Measurements from ENCODE around the gene DYNC1H1.

The DYNC1H1 gene

GRCh38 chr14:101944451-101944850, 19.9 kb upstream of the DYNC1H1 start:
- no peak for DNase-seq (ENCODE audit: low read depth)

- no peak for DNase-seq (ENCODE audit: low read depth)
Measured at GRCh38 chr14:101945171-101945570, 19.2 kb upstream of the DYNC1H1 start.

GRCh38 chr14:101947577-101947903, 16.8 kb upstream of the DYNC1H1 start:
- no peak for DNase-seq (ENCODE audit: low read depth)

- DNase-seq (ENCODE audit: low read depth): peak; percentile 100
Measured at GRCh38 chr14:101947904-101948665, 16.3 kb upstream of the DYNC1H1 start.

- DNase-seq (ENCODE audit: low read depth): no peak
Measured at GRCh38 chr14:101948666-101949216, 15.6 kb upstream of the DYNC1H1 start.

GRCh38 chr14:101950100-101950499, 14.3 kb upstream of the DYNC1H1 start:
- DNase-seq (ENCODE audit: low read depth): no peak

GRCh38 chr14:101950516-101951215, 13.7 kb upstream of the DYNC1H1 start:
- DNase-seq (ENCODE audit: low read depth): no peak

DNA sequence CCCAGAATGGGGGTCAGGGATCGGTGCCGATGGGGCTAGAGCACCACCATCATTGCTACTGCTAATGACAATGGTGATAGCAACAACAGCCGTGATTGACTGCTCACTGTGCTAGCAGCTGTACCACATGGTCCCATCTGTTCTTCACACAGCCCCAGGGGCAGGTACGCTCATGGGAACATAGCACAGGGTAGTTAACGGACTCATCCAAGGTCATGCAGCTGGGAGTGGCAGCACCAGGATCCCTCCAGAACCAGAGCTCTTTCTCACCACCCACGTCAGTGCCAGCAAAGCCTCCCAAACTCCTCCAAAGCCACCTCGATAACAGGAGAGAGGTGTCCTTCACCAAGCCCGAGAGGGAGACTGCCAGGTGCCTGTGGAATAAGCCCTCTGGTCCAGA, 11.2 kb upstream of the DYNC1H1 start:
- DNase-seq (ENCODE audit: low read depth): no peak

DNA sequence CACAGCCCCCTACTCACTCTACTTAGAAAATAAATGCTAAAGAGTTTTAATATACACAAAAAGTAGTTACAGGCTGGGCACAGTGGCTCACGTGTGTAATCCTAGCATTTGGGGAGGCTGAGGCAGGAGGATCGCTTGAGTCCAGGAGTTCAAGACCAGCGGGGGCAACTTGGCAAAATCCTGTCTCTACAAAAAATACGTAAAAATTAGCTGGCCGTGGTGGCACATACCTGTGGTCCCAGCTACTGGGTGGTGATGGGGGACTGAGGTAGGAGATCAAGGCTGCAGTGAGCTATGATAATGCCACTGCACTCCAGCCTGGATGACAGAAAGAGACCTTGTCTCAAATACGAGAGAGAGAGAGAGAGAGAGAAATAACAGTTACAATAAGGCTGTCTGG, 9.9 kb upstream of the DYNC1H1 start:
- DNase-seq (ENCODE audit: low read depth): no peak

- no peak for DNase-seq (ENCODE audit: low read depth)
Measured at GRCh38 chr14:101955695-101956161, 8.6 kb upstream of the DYNC1H1 start.

DNA sequence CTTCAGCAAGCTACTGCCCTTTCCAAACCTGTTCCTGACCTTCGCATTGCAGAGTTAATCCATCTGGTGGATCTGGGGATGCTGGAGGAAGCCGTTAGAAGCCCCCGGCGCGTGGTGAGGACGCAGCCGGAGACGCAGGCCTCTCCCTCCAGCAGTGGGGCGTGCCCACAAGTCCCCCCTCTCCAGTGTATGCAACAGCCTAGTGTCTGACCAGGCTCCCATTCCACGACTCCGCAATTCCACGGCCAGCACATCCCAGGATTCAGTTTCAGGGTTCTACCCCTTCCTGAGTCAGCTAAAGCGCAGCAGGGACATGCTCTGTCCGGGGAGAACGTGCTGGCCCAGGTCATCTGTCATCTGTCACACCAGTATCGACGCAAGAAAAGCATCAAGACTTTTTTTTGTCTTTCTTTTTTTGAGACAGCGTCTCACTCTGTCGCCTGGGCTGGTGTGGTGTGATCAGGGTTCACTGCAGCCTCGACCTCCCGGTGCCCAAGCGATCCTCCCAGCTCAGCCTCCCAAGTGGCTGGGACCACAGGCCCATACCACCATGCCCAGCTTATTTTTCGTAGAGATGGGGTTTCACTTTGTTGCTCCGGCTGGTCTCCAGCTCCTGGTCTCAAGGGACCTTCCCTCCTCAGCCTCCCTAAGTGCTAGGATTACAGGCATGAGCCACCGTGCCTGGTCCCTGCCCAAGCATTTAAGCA, 8.0 kb upstream of the DYNC1H1 start:
- no peak for DNase-seq (ENCODE audit: low read depth)

DNA sequence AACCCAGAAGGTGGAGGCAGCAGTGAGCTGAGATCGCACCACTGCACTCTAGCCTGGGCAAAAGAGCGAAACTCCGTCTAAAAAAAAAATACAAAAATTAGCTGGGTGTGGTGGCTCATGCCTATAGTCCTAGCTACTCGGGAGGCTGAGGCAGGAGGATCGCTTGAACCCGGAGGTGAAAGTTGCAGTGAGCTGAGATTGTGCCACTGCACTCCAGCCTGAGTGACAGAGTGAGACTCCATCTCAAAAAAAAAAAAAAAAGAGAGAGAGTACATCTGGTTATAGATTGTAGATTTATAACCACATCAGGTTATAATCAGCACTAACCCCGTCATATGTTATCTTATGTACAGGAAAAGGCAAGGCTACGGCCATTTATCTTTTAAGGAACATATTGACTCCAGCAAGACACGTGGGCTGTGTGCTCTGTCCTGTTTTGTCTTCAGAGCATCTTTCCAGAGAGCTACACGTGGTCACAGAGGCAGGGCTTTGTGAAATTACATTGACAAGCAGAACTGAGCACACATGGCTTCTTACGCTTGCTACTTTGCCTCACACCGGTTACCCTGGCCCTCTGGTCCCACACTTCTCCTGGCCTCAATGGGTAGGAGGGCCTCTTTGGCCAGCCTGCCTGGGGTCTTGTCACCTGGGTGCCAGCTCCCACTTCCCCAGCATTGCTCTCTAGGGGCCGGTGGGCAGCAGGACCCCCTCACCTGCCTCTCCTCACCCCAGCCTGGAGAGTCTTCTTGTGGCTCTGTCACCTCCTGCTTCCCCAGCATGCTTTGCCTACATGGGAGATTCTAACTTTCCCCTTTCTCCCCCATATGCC, 6.8 kb upstream of the DYNC1H1 start:
- DNase-seq (ENCODE audit: low read depth): no peak

DNA sequence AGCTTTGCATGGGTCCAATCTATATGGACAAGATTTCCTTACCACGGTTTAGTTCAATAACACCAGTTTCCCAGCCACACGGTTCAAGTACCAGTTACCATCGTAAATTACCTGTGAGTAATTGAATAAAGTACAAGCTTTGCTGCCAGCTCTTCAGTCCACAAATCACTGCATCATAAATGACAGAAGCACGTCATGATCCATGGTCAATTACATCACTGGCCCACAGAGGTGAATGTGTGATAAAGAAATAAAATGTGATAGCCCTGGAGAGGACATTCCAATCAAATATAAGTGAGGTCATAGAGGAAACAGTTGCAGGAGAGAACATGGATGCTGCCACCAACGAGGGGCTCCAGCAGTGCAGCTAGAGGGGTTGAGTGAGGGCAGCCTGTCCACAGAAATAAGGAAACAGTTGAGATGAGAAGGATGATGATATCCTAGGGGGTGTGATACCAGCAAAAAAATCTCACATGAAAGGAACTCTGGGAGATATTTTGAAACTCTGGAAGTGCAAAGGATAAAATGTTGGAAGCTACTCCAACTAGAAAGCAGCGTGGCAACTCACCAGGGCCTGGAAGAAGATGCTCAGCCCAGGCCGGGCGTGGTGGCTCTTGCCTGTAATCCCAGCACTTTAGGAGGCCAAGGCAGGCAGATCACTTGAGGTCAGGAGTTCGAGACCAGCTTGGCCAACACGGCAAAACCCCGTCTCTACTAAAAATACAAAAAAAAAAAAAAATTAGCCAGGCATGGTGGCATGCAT, 5.8 kb upstream of the DYNC1H1 start:
- no peak for DNase-seq (ENCODE audit: low read depth)

DNA sequence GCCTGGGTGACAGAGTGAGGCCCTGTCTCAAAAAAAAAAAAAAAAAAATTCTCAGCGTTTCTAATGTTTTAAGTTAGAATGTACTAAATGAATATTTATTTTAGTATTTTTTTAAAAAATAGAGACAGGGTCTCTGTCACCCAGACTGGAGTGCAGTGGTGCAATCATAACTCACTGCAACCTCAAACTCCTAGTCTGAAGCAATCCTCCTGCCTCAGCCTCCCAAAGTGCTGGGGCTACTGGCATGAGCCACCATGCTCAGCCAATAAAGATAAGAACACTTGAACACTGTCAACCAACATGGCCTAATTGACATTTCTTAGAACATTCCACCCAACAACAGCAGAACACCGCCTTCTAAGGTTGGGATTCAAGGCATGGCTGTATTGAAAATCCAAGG, 5.1 kb upstream of the DYNC1H1 start:
- no peak for DNase-seq (ENCODE audit: low read depth)

DNA sequence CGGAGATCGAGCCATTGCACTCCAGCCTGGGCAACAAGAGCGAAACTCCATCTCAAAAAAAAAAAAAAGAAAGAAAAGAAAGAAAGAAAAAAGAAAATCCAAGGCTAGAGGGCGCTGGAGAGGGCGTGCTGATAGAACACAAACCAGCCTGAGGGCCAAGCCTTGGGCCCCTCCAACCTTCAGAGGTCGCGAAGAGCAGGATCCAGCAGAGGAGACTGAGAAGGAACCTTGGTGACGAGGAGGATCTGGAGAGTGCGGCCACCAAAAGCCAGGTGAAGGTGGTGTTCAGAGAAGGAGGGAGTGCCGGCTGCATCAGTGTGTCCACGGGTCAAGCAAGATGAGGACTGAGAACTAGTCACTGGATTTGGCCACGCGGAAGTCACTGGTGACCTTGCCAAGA, 4.1 kb upstream of the DYNC1H1 start:
- DNase-seq (ENCODE audit: low read depth): no peak

GRCh38 chr14:101961011-101961721, 3.2 kb upstream of the DYNC1H1 start:
- peak; percentile 55 for DNase-seq (ENCODE audit: low read depth)

GRCh38 chr14:101961746-101962502, 2.4 kb upstream of the DYNC1H1 start:
- DNase-seq (ENCODE audit: low read depth): no peak

DNA sequence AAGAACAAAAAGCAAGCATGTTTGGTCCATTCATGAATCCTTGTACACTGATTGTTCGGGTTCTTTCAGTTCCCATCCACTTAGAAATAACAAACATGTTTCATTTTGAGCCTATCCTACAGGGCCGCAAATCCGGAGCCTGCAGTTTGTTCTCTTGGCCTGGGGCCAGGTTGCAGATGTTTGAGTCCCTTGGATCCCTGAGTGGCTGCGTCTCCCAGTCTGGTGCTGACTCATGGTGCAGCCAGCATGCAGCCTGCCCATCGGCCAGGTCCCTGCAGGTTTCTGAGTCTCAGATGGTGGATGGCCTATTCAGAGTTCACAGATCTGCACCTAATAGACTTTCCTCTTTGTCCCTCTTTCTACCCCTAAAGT, 1.9 kb upstream of the DYNC1H1 start:
- DNase-seq (ENCODE audit: low read depth): no peak

- DNase-seq (ENCODE audit: low read depth): no peak
Measured at GRCh38 chr14:101963052-101963451, 1.3 kb upstream of the DYNC1H1 start.

All from activated gamma-delta T cell treated with anti-CD3 and anti-CD28 coated beads, Interleukin-2, amount 50 U/mL, for 16 hours (primary cell).